Lower leg skin (tissue), 3 donors: ENCODE measurements around the gene TGFA.

Experiments used
- POLR2A ChIP-seq, 2 donors: fragments of 450-650 bp; IDR thresholded peaks; one replicate each; pipeline ENCODE4 v1.6.1; 2016 to 2017; ENCODE audit warnings: antibody characterized with exemption in 2 of 2, mild to moderate bottlenecking in 1 of 2, moderate library complexity in 1 of 2
- TF ChIP-seq, protein P1 (sequence below), 3 donors: fragments of 450-650 bp; IDR thresholded peaks; one replicate each; pipeline ENCODE4 v1.5.1; 2016; ENCODE audit warnings: antibody characterized with exemption in 3 of 3, mild to moderate bottlenecking in 3 of 3, moderate library complexity in 2 of 3

DNA sequence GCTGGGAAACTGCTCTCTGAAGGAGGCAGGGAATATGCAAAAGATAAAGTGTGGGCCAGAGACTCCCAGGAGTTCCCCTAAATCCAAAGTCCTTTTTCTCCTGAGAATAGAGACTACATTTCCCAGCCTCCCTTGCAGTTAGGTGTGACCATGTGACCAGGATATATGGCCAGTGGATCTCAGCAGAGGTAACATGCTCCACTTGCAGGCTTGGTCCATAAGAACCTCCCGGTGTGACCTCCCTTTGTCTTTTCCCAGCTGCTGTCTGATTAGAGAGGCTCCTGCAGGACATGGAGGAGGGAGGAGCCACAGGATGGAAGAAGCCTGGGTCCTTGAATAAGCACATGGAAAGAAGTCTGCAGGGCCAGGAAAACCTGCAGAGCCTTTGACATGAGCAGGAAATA lies 76.2 kb downstream of the TGFA start:
- TF ChIP-seq, protein P1, sequence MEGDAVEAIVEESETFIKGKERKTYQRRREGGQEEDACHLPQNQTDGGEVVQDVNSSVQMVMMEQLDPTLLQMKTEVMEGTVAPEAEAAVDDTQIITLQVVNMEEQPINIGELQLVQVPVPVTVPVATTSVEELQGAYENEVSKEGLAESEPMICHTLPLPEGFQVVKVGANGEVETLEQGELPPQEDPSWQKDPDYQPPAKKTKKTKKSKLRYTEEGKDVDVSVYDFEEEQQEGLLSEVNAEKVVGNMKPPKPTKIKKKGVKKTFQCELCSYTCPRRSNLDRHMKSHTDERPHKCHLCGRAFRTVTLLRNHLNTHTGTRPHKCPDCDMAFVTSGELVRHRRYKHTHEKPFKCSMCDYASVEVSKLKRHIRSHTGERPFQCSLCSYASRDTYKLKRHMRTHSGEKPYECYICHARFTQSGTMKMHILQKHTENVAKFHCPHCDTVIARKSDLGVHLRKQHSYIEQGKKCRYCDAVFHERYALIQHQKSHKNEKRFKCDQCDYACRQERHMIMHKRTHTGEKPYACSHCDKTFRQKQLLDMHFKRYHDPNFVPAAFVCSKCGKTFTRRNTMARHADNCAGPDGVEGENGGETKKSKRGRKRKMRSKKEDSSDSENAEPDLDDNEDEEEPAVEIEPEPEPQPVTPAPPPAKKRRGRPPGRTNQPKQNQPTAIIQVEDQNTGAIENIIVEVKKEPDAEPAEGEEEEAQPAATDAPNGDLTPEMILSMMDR (IDR thresholded peaks at IDR 0.05): no peak
- no peak for TF ChIP-seq POLR2A (IDR thresholded peaks at IDR 0.05)
